ENCODE measurements around the gene DIAPH3.

The DIAPH3 gene

DNA sequence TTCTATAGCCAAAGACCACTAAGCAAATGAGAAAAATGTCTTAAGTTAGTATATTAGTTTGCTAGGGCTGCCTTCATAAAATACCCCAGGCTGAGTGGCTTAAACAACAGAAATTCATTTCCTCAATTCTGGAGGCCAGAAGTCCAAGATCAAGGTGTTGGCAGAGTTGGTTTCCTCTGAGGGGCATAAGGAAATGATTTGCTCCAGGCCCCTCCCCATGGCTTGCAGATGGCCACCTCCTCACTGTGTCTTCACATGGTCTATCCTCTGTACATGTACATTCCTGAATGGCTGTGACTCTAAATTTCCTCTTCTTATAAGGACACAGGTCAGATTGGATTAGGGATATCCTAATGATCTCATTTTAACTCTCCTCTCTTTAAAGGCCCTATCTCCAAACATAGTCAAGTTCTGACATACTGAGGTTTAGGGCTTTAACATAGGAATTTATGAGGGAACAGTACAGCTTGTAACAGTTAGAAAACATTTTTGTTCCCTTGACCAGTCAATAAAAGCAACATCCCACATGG is 307.4 kb downstream of the DIAPH3 start:
- no peaks in the 10 kb centered on the region for H3K27me3 ChIP-seq (ENCODE audit: insufficient read depth, low read length, poor library complexity, severe bottlenecking)
- H3K9me2 ChIP-seq (replicated peaks; ENCODE audit: low read depth, low read length): no peaks in the 10 kb centered on the region
- H3K4me2 ChIP-seq (ENCODE audit: low read depth, low read length, poor library complexity, severe bottlenecking): no peak overlapping the region
- H3K4me3 ChIP-seq (ENCODE audit: low read length, poor library complexity, severe bottlenecking): no peak overlapping the region
- H3K9ac ChIP-seq (ENCODE audit: low read depth, low read length, poor library complexity, severe bottlenecking): no peak overlapping the region
- no peak for TF ChIP-seq CTCF (conservative IDR thresholded peaks at IDR 0.05; ENCODE audit: low read length)
- no peak for TF ChIP-seq EZH2phosphoT487 (IDR thresholded peaks at IDR 0.05; ENCODE audit: borderline replicate concordance)
- no peaks in the 10 kb centered on the region for H3K9me3 ChIP-seq (ENCODE audit: insufficient read depth, low read depth, low read length)
- no peaks in the 10 kb centered on the region for H4K20me1 ChIP-seq (ENCODE audit: insufficient read depth, low read length, poor library complexity, severe bottlenecking)
- no peaks in the 10 kb centered on the region for H3K79me2 ChIP-seq (ENCODE audit: insufficient read depth, low read length)
- H2AFZ ChIP-seq (ENCODE audit: low read length): no peak overlapping the region
- no peaks in the 10 kb centered on the region for H3F3A ChIP-seq (ENCODE audit: low read depth)
- H3K4me1 ChIP-seq (ENCODE audit: insufficient read depth, low read length, poor library complexity, severe bottlenecking): peaks cover 13% of the 10 kb centered on the region
- H3K36me3 ChIP-seq (ENCODE audit: insufficient read depth, low read length): no peaks in the 10 kb centered on the region

- no peak overlapping the region for H3K4me3 ChIP-seq (ENCODE audit: low read length, poor library complexity, severe bottlenecking)
- H4K20me1 ChIP-seq (ENCODE audit: insufficient read depth, low read length, poor library complexity, severe bottlenecking): no peaks in the 10 kb centered on the region
- H3F3A ChIP-seq (ENCODE audit: low read depth): no peaks in the 10 kb centered on the region
- TF ChIP-seq EZH2phosphoT487 (IDR thresholded peaks at IDR 0.05; ENCODE audit: borderline replicate concordance): no peak
- TF ChIP-seq CTCF (conservative IDR thresholded peaks at IDR 0.05; ENCODE audit: low read length): no peak
- H2AFZ ChIP-seq (ENCODE audit: low read length): no peak overlapping the region
- no peaks in the 10 kb centered on the region for H3K27me3 ChIP-seq (ENCODE audit: insufficient read depth, low read length, poor library complexity, severe bottlenecking)
- H3K4me2 ChIP-seq (ENCODE audit: low read depth, low read length, poor library complexity, severe bottlenecking): no peak overlapping the region
- H3K9me3 ChIP-seq (ENCODE audit: insufficient read depth, low read depth, low read length): no peaks in the 10 kb centered on the region
- no peaks in the 10 kb centered on the region for H3K36me3 ChIP-seq (ENCODE audit: insufficient read depth, low read length)
- H3K4me1 ChIP-seq (ENCODE audit: insufficient read depth, low read length, poor library complexity, severe bottlenecking): no peaks in the 10 kb centered on the region
- H3K9ac ChIP-seq (ENCODE audit: low read depth, low read length, poor library complexity, severe bottlenecking): no peak overlapping the region
- no peaks in the 10 kb centered on the region for H3K9me2 ChIP-seq (replicated peaks; ENCODE audit: low read depth, low read length)
- no peaks in the 10 kb centered on the region for H3K79me2 ChIP-seq (ENCODE audit: insufficient read depth, low read length)
Observed at GRCh38 chr13:59846845-59847620, 316.7 kb downstream of the DIAPH3 start.

GRCh38 chr13:59843040-59843439 is 320.7 kb downstream of the DIAPH3 start:
- no peak for TF ChIP-seq CTCF (conservative IDR thresholded peaks at IDR 0.05; ENCODE audit: low read length)
- no peak for TF ChIP-seq EZH2phosphoT487 (IDR thresholded peaks at IDR 0.05; ENCODE audit: borderline replicate concordance)
- Histone ChIP-seq H3K79me2 (ENCODE audit: insufficient read depth, low read length) (no peaks in the 10 kb centered on the region), H3F3A (ENCODE audit: low read depth) (no peaks in the 10 kb centered on the region), H3K27me3 (ENCODE audit: insufficient read depth, low read length, poor library complexity, severe bottlenecking) (no peaks in the 10 kb centered on the region), H4K20me1 (ENCODE audit: insufficient read depth, low read length, poor library complexity, severe bottlenecking) (no peaks in the 10 kb centered on the region), H3K9me2 (replicated peaks; ENCODE audit: low read depth, low read length) (no peaks in the 10 kb centered on the region), H3K36me3 (ENCODE audit: insufficient read depth, low read length) (no peaks in the 10 kb centered on the region), H3K4me2 (ENCODE audit: low read depth, low read length, poor library complexity, severe bottlenecking) (no peak overlapping the region), H3K9ac (ENCODE audit: low read depth, low read length, poor library complexity, severe bottlenecking) (no peak overlapping the region), H2AFZ (ENCODE audit: low read length) (no peak overlapping the region), H3K9me3 (ENCODE audit: insufficient read depth, low read depth, low read length) (no peaks in the 10 kb centered on the region), H3K4me1 (ENCODE audit: insufficient read depth, low read length, poor library complexity, severe bottlenecking) (no peaks in the 10 kb centered on the region), H3K4me3 (ENCODE audit: low read length, poor library complexity, severe bottlenecking) (no peak overlapping the region)
